A549 (cell line): ENCODE data around the gene CAB39. TPM values are rescaled to one million over a fixed set of nuclear protein-coding genes. Genes with fewer than 3 reads are reported as not detected.
A peak's percentile ranks its signal among the peaks of the same experiment; 100 is the strongest.

Source experiments
- ATAC-seq, 2 experiments: fragments of 200-7000 bp in 1 of 2; fragments of >200 bp in 1 of 2; cut with Nextera tagmentation in 1 of 2; cut with Tn5 transposase in 1 of 2; 3 replicates each; pipeline versions ENCODE4 v1.8.0 to v1.9.1; 2018 to 2020; ENCODE audit warnings: mild to moderate bottlenecking in 1 of 2, moderate library complexity in 1 of 2
- CTCF ChIA-PET: fragments of 300-600 bp; sonication (Branson Sonifier 250); formaldehyde crosslinking; extraction: SDS; loops from one replicate; lab custom pipeline; 2021; ENCODE audit warnings: antibody characterized with exemption, inconsistent platforms; lab: Yijun Ruan, JAX
- POLR2A ChIA-PET: fragments of 350-600 bp; formaldehyde crosslinking; extraction: SDS; loops from one replicate; lab custom pipeline; 2021; ENCODE audit warnings: antibody characterized with exemption, inconsistent platforms; lab: Yijun Ruan, JAX
- DNase-seq, 2 experiments: peaks; one replicate each; pipeline versions ENCODE4 v3.0.0 to v3.0.0-alpha.2; 2011 to 2016; ENCODE audit warnings: low read depth in 1 of 2, low spot score in 1 of 2
- FAIRE-seq: peaks from 2 replicates; lab custom pipeline; 2011; peaks lifted over from hg19 to GRCh38; lab: Jason Lieb, UNC
- H3K27ac ChIP-seq, 2 experiments: fragments of >200 bp; sonication (Bioruptor Twin); formaldehyde crosslinking; 3 replicates each; pipeline ENCODE4 v1.5.1; 2016 to 2017
- H3K4me1 ChIP-seq: fragments of >200 bp; sonication (Bioruptor Twin); formaldehyde crosslinking; 3 replicates; pipeline ENCODE4 v1.6.1; 2016
- H3K4me2 ChIP-seq: fragments of >200 bp; sonication (Bioruptor Twin); formaldehyde crosslinking; 3 replicates; pipeline ENCODE4 v1.6.1; 2016
- H3K4me3 ChIP-seq: fragments of >200 bp; sonication (Bioruptor Twin); formaldehyde crosslinking; 3 replicates; pipeline ENCODE4 v1.5.1; 2016
- H3K9me3 ChIP-seq: fragments of >200 bp; sonication (Bioruptor Twin); formaldehyde crosslinking; 3 replicates; pipeline ENCODE4 v1.6.1; 2016
- EP300 ChIP-seq, 2 experiments: fragments of >200 bp; sonication (Bioruptor Twin); formaldehyde crosslinking; IDR thresholded peaks; 2 replicates in 1 of 2; 3 replicates in 1 of 2; pipeline ENCODE4 v1.6.1; 2016 to 2017
- FOSL2 ChIP-seq, 2 experiments: fragments of 450-650 bp in 1 of 2; fragments of >200 bp in 1 of 2; sonication (Bioruptor Twin) in 1 of 2; formaldehyde crosslinking; IDR thresholded peaks; 2 replicates each; pipeline versions ENCODE4 v1.5.0 to v1.6.1; 2016 to 2020; ENCODE audit warnings: mild to moderate bottlenecking in 1 of 2, moderate library complexity in 1 of 2
- GATA3 ChIP-seq: IDR thresholded peaks from 2 replicates; pipeline ENCODE4 v1.6.1; 2012; ENCODE audit warnings: borderline replicate concordance
- HDAC2 ChIP-seq: fragments of 200-600 bp; sonication (generic); IDR thresholded peaks from 2 replicates; pipeline ENCODE4 v1.6.1; 2016
- HEYL ChIP-seq: fragments of 250-450 bp; sonication (Bioruptor Pico); IDR thresholded peaks from 2 replicates; pipeline ENCODE4 v1.8.0; 2021; ENCODE audit warnings: mild to moderate bottlenecking, moderate library complexity
- JUN ChIP-seq, 2 experiments: fragments of >200 bp; sonication (Bioruptor Twin); formaldehyde crosslinking; IDR thresholded peaks; 2 replicates in 1 of 2; 3 replicates in 1 of 2; pipeline ENCODE4 v1.6.1; 2016 to 2017
- MYC ChIP-seq: IDR thresholded peaks from 2 replicates; pipeline ENCODE4 v1.6.1; 2012; ENCODE audit warnings: mild to moderate bottlenecking, inconsistent platforms, low read length, improper control_type of control experiment, borderline replicate concordance
- RAD21 ChIP-seq, 2 experiments: fragments of >200 bp in 1 of 2; sonication (Bioruptor Twin) in 1 of 2; formaldehyde crosslinking in 1 of 2; IDR thresholded peaks in 1 of 2; conservative IDR thresholded peaks in 1 of 2; 2 replicates in 1 of 2; 3 replicates in 1 of 2; pipeline ENCODE4 v1.6.1; 2012 to 2018; ENCODE audit warnings: inconsistent platforms in 1 of 2
- RNF2 ChIP-seq: fragments of 200-600 bp; sonication (generic); IDR thresholded peaks from 2 replicates; pipeline ENCODE4 v1.6.1; 2016; ENCODE audit warnings: low read depth, mild to moderate bottlenecking, antibody characterized with exemption, moderate library complexity, borderline replicate concordance
- SMC3 ChIP-seq: fragments of >200 bp; sonication (Bioruptor Twin); formaldehyde crosslinking; IDR thresholded peaks from 3 replicates; pipeline ENCODE4 v1.6.1; 2018; ENCODE audit warnings: inconsistent platforms
- TFCP2L1 ChIP-seq: fragments of 250-450 bp; sonication (Bioruptor Pico); IDR thresholded peaks from 2 replicates; pipeline ENCODE4 v1.5.0; 2021; ENCODE audit warnings: mild to moderate bottlenecking
- WGBS: methylation state at CpG from one replicate; pipeline ENCODE4 v1.1.6; 2017; ENCODE audit errors: missing lambda C conversion rate; 5-methylcytosine and 5-hydroxymethylcytosine counted together
- polyA plus RNA-seq, 4 experiments: library from polyadenylated mRNA; depleted of rRNA in 3 of 4; stranded (reverse); fragments of >200 nt; fragmentation: RNase III in 1 of 4; extraction: RNeasy Plus Mini Kit Qiagen cat#74134 plus additional on column Dnase treatment in 1 of 4; gene quantifications; 2 replicates in 3 of 4; 3 replicates in 1 of 4; pipeline ENCODE4 v1.2.3, GENCODE V29; 2011 to 2017
- TF ChIP-seq, protein P1 (sequence below): fragments of >200 bp; sonication (Bioruptor Twin); formaldehyde crosslinking; IDR thresholded peaks from 2 replicates; pipeline ENCODE4 v1.6.1; 2016
- TF ChIP-seq, protein P2 (sequence below): fragments of >200 bp; sonication (Bioruptor Twin); formaldehyde crosslinking; IDR thresholded peaks from 3 replicates; pipeline ENCODE4 v1.5.1; 2016
- TF ChIP-seq, protein P3 (sequence below): fragments of 450-650 bp; IDR thresholded peaks from 2 replicates; pipeline ENCODE4 v1.6.1; 2014; ENCODE audit warnings: antibody characterized with exemption
- TF ChIP-seq, protein P4 (sequence below): fragments of 250-450 bp; sonication (Bioruptor Pico); IDR thresholded peaks from 2 replicates; pipeline ENCODE4 v1.5.0; 2021; ENCODE audit warnings: mild to moderate bottlenecking, moderate library complexity, borderline replicate concordance
- TF ChIP-seq, protein P5 (sequence below): IDR thresholded peaks from 2 replicates; pipeline ENCODE4 v1.6.1; 2012

CAB39 gene
- polyA plus RNA-seq, 2 of the 4 experiments (the other 2 are of a cell fraction), result 28.4 to 54.2 TPM

DNA sequence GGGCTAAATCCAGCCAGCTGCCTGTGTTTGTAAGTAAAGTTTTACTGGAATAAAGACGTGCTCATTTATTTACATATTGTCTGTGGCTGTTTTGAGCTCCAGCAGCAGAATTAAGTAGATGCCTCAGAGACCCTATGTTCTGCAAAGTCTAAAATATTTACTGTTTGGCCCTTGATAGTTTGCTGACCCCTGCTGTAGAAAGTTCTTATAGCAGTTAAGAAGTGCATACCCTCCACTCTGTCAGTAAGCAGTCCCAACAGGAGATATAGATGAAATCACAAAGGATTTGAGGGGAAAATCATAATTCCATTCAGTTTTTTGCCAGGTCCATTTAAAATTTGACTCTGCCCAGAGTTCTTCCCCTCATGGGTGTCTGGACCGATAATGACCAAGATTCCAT lies 102.0 kb downstream of the CAB39 start:
- Histone ChIP-seq H3K9me3 (no peaks in the 10 kb centered on the region), H3K4me2 (no peak overlapping the region), H3K27ac (no peak overlapping the region), H3K4me3 (no peak overlapping the region), H3K4me1 (no peaks in the 10 kb centered on the region)
- DNase-seq (peak; percentile 33 to 45), FAIRE-seq (no peak), ATAC-seq (peak; percentile 86 to 92)
- POLR2A ChIA-PET, result no interaction called here
- WGBS, result 73% methylated on average over 2 of the region's 2 CpGs
- TF ChIP-seq MYC (no peak), FOSL2 (IDR thresholded peaks at IDR 0.05) (no peak), FOSL2 (CRISPR knock-in tag; IDR thresholded peaks at IDR 0.05) (no peak), SMC3 (peak; percentile 22; the same call in 1 of the 3 replicates), RNF2 (no peak), RAD21 (conservative IDR thresholded peaks at IDR 0.05 in 1 of 2, IDR thresholded peaks at IDR 0.05 in 1 of 2) (peak; percentile 44 to 64; a peak in 4 of 5 replicates), HDAC2 (no peak), HEYL (CRISPR knock-in tag) (no peak), JUN (IDR thresholded peaks at IDR 0.05) (no peak)
- TF ChIP-seq, protein P1, sequence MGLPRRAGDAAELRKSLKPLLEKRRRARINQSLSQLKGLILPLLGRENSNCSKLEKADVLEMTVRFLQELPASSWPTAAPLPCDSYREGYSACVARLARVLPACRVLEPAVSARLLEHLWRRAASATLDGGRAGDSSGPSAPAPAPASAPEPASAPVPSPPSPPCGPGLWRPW, result no peak
- TF ChIP-seq, protein P2, sequence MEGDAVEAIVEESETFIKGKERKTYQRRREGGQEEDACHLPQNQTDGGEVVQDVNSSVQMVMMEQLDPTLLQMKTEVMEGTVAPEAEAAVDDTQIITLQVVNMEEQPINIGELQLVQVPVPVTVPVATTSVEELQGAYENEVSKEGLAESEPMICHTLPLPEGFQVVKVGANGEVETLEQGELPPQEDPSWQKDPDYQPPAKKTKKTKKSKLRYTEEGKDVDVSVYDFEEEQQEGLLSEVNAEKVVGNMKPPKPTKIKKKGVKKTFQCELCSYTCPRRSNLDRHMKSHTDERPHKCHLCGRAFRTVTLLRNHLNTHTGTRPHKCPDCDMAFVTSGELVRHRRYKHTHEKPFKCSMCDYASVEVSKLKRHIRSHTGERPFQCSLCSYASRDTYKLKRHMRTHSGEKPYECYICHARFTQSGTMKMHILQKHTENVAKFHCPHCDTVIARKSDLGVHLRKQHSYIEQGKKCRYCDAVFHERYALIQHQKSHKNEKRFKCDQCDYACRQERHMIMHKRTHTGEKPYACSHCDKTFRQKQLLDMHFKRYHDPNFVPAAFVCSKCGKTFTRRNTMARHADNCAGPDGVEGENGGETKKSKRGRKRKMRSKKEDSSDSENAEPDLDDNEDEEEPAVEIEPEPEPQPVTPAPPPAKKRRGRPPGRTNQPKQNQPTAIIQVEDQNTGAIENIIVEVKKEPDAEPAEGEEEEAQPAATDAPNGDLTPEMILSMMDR, result peak; percentile 46
- TF ChIP-seq, protein P3, sequence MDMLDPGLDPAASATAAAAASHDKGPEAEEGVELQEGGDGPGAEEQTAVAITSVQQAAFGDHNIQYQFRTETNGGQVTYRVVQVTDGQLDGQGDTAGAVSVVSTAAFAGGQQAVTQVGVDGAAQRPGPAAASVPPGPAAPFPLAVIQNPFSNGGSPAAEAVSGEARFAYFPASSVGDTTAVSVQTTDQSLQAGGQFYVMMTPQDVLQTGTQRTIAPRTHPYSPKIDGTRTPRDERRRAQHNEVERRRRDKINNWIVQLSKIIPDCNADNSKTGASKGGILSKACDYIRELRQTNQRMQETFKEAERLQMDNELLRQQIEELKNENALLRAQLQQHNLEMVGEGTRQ, result no peak
- TF ChIP-seq, protein P4, sequence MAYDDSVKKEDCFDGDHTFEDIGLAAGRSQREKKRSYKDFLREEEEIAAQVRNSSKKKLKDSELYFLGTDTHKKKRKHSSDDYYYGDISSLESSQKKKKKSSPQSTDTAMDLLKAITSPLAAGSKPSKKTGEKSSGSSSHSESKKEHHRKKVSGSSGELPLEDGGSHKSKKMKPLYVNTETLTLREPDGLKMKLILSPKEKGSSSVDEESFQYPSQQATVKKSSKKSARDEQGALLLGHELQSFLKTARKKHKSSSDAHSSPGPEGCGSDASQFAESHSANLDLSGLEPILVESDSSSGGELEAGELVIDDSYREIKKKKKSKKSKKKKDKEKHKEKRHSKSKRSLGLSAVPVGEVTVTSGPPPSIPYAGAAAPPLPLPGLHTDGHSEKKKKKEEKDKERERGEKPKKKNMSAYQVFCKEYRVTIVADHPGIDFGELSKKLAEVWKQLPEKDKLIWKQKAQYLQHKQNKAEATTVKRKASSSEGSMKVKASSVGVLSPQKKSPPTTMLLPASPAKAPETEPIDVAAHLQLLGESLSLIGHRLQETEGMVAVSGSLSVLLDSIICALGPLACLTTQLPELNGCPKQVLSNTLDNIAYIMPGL (CRISPR knock-in tag), result no peak
- TF ChIP-seq, protein P5, sequence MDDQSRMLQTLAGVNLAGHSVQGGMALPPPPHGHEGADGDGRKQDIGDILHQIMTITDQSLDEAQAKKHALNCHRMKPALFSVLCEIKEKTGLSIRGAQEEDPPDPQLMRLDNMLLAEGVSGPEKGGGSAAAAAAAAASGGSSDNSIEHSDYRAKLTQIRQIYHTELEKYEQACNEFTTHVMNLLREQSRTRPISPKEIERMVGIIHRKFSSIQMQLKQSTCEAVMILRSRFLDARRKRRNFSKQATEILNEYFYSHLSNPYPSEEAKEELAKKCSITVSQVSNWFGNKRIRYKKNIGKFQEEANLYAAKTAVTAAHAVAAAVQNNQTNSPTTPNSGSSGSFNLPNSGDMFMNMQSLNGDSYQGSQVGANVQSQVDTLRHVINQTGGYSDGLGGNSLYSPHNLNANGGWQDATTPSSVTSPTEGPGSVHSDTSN, result no peak
- CTCF ChIA-PET, result interaction anchor here (0.6 to 4.8 kb wide), 7 partner anchors 9 to 631 kb away, joined by 3 to 32 read pairs (median 7); no protein-coding TSS in a partner anchor

DNA sequence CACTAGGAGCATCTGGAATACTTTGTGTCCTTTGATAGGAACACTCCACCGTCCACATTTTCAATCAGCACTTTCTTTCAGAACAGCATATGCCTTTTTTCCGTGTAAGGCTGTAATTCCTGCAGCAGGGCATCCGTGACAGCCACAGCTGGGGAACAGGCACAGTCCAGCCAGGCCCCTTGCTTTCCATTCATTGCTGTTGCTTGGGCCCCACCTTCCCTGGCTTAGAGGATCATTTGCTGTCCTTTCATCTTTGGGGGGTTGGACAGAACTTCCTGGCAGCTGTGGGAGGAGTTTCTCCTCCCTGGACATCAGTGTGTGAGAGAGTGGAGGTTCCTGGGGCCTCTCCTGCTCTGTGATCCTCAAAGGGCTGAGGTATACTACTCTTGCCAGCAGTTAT lies 102.4 kb downstream of the CAB39 start:
- Histone ChIP-seq H3K4me3 (no peak overlapping the region), H3K9me3 (no peaks in the 10 kb centered on the region), H3K27ac (no peak overlapping the region), H3K4me2 (no peak overlapping the region), H3K4me1 (no peaks in the 10 kb centered on the region)
- FAIRE-seq (no peak), DNase-seq (no peak), ATAC-seq (peak in 1 of 2 experiments; percentile 18; a peak in 1 of 6 replicates)
- ChIA-PET POLR2A (no interaction called here), CTCF (interaction anchor here (1.8 to 4.8 kb wide), 5 partner anchors 8 to 33 kb away, joined by 4 to 32 read pairs (median 7); no protein-coding TSS in a partner anchor)
- TF ChIP-seq HEYL (CRISPR knock-in tag), result no peak
- TF ChIP-seq EP300 (IDR thresholded peaks at IDR 0.05), result no peak
- TF ChIP-seq GATA3, result no peak
- no peak for TF ChIP-seq TFCP2L1 (CRISPR knock-in tag)
- 94% methylated on average over 3 of the region's 3 CpGs for WGBS
